ENCODE measurements around the gene AQP12B. TPM values are rescaled to one million over a fixed set of nuclear protein-coding genes. Genes with fewer than 3 reads are reported as not detected.

Gene AQP12B
- total RNA-seq, 2 experiments from 2014 or later: not detected

DNA sequence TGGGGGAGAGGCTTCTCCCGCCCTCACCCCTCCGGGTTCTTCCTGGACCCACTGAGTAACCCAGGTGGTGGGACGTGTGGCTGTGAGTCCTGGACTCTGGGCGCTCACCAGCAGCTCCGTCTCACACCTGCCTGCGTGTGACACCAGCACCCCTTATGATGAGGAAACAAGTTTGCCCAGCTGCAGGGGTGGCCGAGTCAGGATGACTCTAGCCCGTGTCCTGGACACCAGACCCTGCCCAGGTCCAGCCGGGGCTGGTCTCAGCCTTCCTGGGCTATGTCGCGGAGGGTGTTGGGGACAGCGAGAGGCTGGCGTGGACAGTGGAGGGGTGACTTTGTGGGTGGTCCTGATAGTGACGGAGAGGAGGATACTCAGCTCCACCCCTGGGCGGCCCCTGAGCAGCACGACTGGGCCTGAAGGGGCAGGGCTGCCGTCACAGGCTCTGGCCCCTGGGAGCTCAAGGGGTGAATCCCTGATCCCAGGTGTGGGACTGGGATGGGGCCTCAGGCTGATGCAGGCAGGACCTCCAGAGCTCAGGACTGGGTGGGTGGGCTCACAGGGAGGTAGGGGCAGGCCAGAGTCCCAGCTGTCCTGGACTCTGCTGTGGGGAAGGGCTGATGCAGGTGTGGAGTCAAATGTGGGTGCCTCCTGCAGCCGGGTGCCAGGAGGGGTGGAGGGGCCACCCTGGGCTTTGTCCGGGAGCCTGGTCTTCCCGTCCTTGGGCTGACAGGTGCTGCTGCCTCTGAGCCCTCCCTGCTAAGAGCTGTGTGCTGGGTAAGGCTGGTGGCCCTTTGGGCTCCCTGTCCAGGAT lies 53.7 kb downstream of the AQP12B start:
- Mint-ChIP-seq H3K27me3 (ENCODE audit: low read depth) (no peaks in the 10 kb centered on the region), H3K36me3 (ENCODE audit: low read depth) (peaks cover 54% of the 10 kb centered on the region), H3K9me3 (ENCODE audit: insufficient read depth) (peaks cover 3% of the 10 kb centered on the region), H3K27ac (no peak overlapping the region), H3K4me3 (no peak overlapping the region), H3K4me1 (ENCODE audit: low read depth) (peaks cover 38% of the 10 kb centered on the region)
- ChIA-PET POLR2A (no interaction called here), CTCF (no interaction called here)
- ATAC-seq (no peak), DNase-seq (no peak)

DNA sequence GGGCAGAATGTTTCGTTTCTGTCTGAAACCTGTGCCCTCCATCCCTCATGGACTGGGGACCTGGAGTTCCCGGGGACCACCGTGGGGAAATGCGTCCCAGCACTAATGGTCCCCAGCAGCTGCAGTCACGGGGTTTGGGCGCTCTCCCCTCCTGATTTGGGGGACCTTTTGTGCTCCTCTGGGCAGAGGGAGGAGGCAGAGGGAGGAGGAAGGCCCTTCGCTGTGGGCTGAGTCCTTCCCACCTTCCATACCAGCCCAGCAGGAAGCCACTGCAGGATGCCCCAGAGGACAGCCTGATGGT lies 54.2 kb downstream of the AQP12B start:
- no peak overlapping the region for H3K4me3 Mint-ChIP-seq
- ATAC-seq (no peak), DNase-seq (no peak)
- POLR2A ChIA-PET: no interaction called here
- CTCF ChIA-PET: no interaction called here
- H3K9me3 Mint-ChIP-seq (ENCODE audit: insufficient read depth): peaks cover 1% of the 10 kb centered on the region
- no peaks in the 10 kb centered on the region for H3K27me3 Mint-ChIP-seq (ENCODE audit: low read depth)
- no peak overlapping the region for H3K27ac Mint-ChIP-seq
- peaks cover 49% of the 10 kb centered on the region for H3K36me3 Mint-ChIP-seq (ENCODE audit: low read depth)
- peaks cover 42% of the 10 kb centered on the region for H3K4me1 Mint-ChIP-seq (ENCODE audit: low read depth)

DNA sequence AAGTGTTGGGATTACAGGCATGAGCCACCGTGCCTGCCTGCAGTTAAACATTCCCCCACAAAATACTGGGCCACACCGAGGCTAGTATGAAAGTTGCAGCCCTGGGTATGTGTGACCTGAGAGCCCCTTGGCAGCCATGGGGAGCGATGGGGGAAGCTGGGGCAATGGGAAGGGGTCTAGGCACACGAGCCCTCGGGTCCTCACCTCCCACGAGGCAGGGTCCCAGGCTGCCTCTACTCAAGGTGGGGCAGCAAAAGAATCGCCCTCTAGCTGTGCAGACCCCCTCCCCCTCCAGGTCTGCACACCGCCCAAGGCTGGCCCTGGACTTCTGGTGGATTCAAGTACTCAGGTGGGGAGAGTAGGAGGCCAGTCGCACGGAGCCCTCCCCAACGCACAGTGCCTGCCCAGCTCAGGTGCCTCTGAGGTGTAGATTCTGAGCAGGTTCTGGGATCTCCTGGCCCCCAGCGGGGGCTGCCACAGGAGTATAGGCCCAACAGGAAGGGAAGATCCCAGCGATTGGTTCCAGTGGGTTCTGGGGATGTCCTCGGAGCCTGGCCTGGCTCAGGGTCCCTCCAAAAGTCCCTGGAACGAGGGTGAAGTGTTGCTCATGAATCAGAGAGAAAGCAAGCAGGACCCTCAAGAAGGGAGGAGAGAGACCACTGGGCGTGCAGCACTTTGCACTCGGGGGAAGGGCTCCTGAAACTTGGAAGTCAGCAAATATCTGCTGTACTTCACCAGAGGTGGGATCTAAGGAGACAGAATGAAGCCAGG lies 54.8 kb downstream of the AQP12B start:
- CTCF ChIA-PET: interaction anchor here (1.0 kb wide), 1 partner anchor 63 kb away, joined by 5 read pairs; no protein-coding TSS in a partner anchor
- H3K4me1 Mint-ChIP-seq (ENCODE audit: low read depth): peaks cover 47% of the 10 kb centered on the region
- H3K4me3 Mint-ChIP-seq: no peak overlapping the region
- H3K9me3 Mint-ChIP-seq (ENCODE audit: insufficient read depth): no peaks in the 10 kb centered on the region
- POLR2A ChIA-PET: interaction anchor here (1.6 to 1.9 kb wide), 2 partner anchors 42 to 62 kb away, joined by 8 read pairs; partner anchors contain the start of gene CAPN10
- ATAC-seq: no peak
- peak overlapping the region; percentile 95 for H3K27ac Mint-ChIP-seq
- H3K27me3 Mint-ChIP-seq (ENCODE audit: low read depth): no peaks in the 10 kb centered on the region
- H3K36me3 Mint-ChIP-seq (ENCODE audit: low read depth): peaks cover 43% of the 10 kb centered on the region
- DNase-seq: no peak

DNA sequence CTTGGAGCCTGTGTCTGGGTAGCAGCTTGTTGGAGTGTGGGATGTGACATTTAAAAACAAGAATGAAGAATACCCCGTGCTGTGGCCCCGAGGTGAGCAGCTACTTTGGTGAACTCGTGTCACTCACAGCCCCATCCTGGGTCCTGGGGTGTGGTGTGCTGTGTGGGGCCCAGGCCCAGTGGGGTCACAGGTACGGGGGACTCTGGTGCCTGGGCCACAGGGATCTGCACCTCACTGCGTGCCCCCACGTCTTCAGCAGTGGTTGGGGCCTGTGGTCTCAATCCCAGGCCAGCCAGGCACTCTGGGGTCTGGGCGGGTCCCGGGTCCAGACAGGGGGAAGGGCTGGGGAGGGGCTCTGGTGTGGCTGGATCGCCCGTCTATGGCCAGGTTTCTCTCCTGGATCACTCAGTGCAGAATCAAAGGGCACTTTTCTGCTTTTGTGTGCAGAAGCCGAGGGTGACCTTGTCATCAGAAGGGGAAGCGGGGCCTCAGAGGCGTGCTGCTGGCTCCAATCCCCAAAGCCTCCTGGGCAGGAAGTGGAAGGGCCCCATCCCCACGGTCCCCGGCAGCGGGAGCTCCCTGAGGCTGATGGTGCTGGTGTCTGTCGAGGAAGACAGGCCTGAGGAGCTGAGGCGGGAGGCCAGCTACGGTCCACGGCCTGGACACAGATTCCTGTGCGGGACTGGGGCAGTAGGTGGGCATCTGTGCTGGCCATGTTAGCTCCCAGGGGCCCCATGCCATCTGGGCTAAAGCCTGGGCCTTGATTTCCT lies 56.0 kb downstream of the AQP12B start:
- Mint-ChIP-seq H3K9me3 (ENCODE audit: insufficient read depth) (no peaks in the 10 kb centered on the region), H3K4me3 (peak overlapping the region; percentile 73), H3K27ac (peak overlapping the region; percentile 95), H3K36me3 (ENCODE audit: low read depth) (peaks cover 35% of the 10 kb centered on the region), H3K27me3 (ENCODE audit: low read depth) (no peaks in the 10 kb centered on the region), H3K4me1 (ENCODE audit: low read depth) (peaks cover 59% of the 10 kb centered on the region)
- peak; percentile 26 for ATAC-seq
- DNase-seq: peak; percentile 68
- POLR2A ChIA-PET: interaction anchor here (1.6 to 1.9 kb wide), 2 partner anchors 40 to 61 kb away, joined by 8 read pairs; partner anchors contain the start of gene CAPN10
- CTCF ChIA-PET: interaction anchor here (1.0 to 1.5 kb wide), 3 partner anchors 31 to 113 kb away, joined by 4 to 5 read pairs (median 5); no protein-coding TSS in a partner anchor

Other genes with a start within 250 kb of the AQP12B start
- 1 to 10 TPM; 4.4 to 5.7 TPM for gene GPC1, start 247.2 kb downstream of the AQP12B start, total RNA-seq
- 10 to 100 TPM; 27.9 to 33.3 TPM for gene ANKMY1, start 124.9 kb downstream of the AQP12B start, total RNA-seq
- 1 to 10 TPM; 6.8 to 8.1 TPM for gene DUSP28, start 122.5 kb downstream of the AQP12B start, total RNA-seq
- 100 to 1,000 TPM; 110 to 113 TPM for gene RNPEPL1, start 114.4 kb downstream of the AQP12B start, total RNA-seq
- 10 to 100 TPM; 53.0 to 61.2 TPM for gene CAPN10, start 96.2 kb downstream of the AQP12B start, total RNA-seq
- 10 to 100 TPM; 21.6 to 23.8 TPM for gene GPR35, start 57.4 kb downstream of the AQP12B start, total RNA-seq
- gene AQP12A, start 9.0 kb upstream of the AQP12B start, total RNA-seq: not detected
- gene KIF1A, start 137.3 kb upstream of the AQP12B start, total RNA-seq: 1 to 10 TPM in 1 of 2 experiments, under 1 TPM in 1; 0.81 to 1.5 TPM
- gene AGXT, start 185.9 kb upstream of the AQP12B start, total RNA-seq: not detected
- gene MAB21L4, start 213.3 kb upstream of the AQP12B start, total RNA-seq: not detected
- not detected for gene CROCC2, start 223.5 kb upstream of the AQP12B start, total RNA-seq

Data from activated CD8-positive, alpha-beta T cell treated with anti-CD3 and anti-CD28 coated beads, Interleukin-2, amount 10 ng/mL, durations not matched to agents 7 days and 5 days (primary cell).